ENCODE results near the gene PITPNM1.

PITPNM1 gene

DNA sequence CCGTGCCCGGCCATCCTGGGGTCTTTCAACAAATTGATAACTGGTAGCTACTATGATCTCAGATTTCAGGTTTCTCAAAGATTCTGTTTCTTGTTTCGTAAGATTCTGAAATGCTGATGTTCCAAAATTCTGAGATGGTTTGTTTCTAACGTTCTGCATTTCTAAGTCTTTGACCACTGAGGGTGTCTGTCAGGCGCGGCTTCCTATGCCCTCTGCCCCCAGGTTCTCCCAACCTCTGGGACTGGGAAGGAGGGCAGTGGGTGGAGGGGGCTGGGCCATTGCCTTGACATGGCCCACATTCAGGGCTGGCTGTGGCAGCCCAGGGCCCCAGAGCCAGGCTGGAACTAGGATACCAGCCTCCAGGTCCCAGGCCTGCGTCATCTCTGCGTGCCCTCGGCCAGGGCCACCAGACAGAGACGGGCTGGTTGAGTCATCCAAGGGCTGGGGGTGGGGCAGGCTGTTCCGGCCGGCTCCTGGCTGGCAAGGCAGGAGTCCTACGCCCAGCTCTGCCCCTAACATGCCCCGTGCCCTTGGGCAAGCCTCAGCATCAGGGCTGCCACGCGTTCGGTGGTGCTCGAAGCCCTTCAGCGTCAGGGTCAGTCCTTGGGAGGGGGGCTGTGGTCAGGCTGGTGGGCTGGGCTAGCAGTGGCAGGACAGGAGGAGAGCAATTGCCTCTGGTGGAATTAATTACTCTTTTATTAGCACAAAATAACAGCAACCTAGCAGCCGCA, 41.3 kb downstream of the PITPNM1 start:
- DNase-seq = no peak

DNA sequence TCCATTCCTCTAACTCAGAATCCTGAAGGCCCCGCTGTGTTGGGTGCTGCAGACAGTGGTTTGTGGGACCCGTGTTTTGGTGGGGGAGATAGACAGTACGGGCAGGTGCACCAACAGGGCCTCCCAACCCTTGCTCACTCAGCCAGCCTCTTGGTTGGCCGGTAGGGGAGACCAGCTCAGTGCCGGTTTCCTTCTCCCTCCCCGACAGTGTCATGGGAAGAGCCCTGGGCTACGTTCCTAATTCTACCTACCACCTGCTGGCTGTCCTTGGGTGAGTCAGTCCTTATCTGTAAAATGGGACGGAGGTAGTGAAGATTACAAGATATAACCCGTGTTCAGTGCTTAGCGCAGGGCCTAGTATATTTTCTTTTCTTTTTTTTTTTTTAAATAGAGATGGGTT, 42.0 kb downstream of the PITPNM1 start:
- no peak for DNase-seq

DNA sequence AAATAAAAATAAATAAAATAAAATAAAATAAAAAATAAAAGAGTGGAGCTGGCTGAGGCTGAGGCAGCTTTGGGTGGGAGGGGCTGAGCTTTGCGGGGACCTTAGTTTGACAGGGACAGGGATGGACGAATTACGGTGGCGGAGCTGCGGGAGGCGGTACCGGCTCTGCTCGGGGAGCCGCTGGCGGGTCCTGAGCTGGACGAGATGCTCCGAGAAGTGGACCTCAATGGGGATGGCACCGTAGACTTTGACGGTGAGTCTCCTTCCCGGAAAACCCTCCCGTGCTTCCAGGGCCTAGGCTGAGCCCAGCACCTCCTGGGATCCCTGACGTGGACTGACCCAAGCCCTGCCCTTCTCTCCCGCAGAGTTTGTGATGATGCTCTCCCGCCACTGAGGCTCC, 46.9 kb downstream of the PITPNM1 start:
- DNase-seq = no peak

DNA sequence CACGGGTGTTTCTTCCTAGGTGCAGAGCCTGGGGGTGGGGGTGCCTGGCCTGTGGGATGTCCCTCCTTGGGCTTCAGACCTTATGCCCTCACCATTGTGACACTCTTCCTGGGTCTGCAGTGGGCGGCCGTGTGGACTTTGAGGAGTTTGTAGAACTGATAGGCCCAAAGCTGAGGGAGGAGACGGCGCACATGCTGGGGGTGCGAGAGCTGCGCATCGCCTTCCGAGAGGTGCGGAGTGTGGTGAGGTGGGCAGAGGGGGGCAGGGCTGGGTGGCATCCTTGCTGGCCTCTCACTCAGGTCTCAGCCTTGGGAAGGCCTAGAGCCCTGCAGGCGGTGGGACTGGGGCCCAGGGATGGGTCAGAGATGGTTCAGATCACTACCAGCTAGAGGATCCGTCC, 47.7 kb downstream of the PITPNM1 start:
- no peak for DNase-seq

DNA sequence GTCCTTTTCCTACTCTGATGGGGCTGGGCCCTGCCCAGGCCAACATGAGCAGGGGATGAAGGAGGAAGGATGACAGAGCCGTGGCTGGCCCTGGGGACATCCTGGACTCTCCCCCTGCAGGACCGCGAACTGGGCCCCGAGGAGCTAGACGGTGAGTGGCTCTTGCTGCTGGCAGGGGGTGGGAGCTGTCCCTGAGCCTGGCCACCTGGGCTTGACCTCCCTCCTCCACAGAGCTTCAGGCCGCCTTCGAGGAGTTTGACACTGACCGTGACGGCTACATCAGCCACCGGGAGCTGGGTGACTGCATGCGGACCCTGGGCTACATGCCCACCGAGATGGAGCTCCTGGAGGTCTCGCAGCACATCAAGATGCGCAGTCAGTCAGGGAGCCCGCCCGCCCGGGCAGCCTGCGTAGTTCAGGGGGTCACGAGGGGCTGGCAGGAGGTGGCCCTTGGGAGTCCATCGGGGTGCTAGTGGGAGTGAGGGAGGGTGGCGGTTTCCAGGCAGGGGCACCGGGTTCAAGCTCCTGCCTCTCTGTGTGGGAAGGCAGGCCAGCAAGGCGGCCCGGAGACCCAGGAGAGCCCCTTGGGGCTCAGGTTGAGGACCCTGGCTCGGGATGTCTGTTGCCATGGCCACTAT, 49.0 kb downstream of the PITPNM1 start:
- DNase-seq = no peak

DNA sequence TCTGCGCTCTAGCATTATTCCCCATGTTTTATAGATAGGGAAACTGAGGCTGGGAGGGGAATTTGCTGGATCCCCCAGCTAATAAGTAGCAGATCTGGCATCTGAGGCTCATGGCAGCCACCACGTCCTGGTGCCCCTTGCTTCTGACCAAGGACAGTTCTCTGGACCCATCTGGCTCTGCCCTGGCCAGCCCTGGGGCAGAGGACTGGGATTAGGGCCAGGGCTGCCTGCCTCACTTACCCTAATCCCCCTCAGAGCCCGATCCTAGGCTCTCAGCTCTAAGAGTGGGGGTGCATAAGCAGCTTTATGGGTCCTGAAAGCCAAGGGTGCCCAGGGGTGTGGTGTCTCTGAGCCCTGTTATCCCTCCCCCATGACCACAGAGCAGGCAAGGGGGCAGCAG, 50.1 kb downstream of the PITPNM1 start, which contains the start of gene CABP4:
Gene CABP4, plus strand, starts transcription at position 301 of the 400 bp plus-strand sequence. Its CDS starts 70 bp downstream, at position 371.
- DNase-seq = no peak

DNA sequence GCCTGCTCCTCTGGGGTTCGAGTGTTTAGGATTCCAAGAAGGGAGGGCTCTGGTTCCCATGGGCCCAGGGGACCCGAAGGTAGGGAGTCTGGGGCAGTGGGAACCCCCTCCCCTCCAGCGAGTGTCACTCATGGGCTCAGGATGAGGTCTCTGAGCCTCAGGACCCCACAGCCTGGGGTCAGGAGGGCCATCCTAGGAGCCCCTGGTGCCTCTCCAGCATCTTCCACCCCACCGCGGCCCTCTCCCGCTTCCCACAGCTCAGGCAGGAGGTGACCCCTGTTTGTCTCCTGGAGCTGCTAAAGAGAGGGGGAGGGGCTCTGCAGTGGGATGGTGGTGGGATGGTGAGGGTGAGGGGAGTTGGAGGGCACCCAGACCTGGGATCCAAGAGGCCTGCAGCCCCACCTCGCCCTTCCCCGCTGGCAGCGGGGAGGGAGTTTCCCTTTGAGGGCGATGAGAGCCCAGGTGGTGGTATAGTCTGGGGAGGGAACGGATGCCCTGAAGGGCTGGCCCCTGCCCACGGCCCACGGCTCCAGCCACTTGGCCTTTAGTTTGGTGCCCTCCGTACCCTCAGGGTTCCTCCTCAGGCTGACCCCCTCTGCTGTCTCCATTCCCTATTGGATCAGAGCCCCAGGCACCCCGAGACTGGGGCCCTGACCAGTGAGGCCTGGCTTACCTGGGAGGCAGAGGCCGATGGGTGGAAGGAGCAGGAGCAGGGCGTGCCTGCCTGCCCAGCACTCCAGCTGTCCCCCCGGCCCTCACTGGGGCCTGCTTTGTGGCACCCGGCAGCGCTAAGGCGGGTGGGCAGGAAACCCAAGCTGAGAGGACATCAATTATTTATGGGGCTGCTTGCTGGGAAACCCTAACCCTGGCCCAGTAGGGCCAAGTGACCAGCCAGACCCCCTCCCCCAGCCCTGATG, 51.1 kb downstream of the PITPNM1 start:
- no peak for DNase-seq

DNA sequence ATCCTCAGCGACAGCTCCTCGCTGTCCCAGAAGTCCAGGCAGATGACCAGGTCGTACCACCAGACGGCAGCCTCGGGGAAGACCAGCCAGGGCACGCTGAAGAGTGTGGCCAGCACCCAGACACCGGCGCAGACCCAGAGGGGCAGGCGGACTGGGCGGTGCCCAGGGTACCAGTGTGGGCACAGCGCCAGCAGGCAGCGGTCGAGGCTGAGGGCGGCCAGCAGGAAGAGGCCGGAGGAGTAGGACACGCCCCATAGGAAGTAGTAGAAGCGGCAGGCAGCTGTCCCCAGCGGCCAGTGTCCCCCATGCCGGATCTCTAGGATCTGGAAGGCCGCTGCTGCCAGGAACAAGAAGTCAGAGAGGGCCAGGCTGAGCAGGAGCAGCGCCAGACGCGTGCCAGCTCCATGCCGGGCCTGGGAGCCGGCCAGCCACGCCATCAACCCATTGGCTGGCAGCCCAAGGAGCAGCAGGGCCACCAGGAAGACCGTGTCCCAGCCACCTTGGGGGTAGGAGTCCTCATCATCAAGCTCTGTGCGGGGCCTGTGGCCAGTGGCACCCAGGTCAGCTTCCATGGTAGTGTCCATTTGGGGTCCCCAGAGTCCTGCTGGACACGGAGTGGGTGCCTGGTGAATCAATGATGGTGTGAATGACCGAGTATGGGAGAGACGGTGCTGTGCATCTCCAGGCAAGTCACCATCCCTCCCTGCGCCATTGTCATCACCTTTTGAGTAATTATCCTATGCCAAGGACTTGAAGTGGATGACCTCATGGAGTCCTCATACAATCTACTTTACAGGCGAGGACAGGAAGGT, 52.8 kb downstream of the PITPNM1 start, which contains the start of gene GPR152:
Gene GPR152, minus strand, starts transcription at position 589 of the 812 bp plus-strand sequence. Its CDS starts 5 bp downstream, at position 584.
- no peak for DNase-seq

DNA sequence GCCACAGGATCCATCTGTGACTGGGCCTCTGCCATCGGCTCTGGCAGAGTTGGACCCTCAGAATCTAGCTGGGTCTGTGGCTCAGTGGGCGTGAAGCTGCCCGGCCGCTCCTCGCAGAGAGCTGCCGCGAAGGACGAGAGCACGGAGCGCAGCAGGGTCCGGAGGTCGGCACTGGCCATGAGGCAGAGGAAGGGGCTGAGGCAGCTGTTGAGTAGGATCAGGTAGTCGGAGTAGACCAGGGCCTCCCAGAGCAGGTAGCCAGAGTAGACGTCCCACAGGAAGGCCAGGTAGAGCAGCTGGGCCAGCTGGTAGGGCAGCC, 53.5 kb downstream of the PITPNM1 start:
- no peak for DNase-seq

DNA sequence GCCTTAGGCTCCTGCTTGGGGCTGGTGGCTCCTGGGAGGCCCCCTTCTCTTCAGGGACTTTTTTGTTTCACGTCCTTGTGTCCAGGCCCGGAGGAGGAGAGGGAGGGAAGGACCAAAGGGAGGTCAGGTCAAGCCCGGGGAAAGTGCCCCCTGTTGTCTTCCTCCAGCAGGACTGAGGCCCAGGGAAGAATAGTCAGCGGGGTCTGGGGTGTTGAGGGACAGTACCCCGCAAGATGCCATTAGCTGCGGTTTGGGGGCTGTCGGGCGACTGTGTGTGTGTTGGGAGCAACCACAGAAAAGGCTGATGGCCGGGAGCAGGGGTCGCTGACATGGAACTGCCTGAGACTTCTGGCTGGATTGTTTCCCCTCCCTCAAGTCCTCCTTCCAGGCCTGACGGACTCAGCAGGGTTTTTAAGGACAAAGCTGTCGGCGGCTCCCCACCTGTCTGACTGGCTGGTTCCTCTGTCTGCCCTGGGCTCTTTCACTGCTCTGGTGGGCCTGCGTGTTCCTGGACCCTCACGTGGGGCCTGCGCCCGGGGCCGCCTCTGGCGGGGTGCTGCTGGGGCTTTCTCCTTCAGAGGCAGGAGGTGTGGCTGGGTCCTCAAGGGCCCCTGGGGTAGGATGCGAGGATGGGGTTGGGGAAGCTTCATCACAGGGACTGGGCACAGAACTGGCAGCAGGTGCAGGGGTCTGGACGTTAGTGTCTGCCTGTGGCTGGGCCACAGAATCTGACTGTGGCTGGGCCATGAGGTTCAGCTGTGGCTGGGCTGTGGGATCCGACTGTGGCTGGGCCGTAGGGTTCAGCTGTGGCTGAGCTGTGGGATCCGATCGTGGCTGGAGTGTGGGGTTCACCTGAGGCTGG, 54.1 kb downstream of the PITPNM1 start:
- DNase-seq = no peak

DNA sequence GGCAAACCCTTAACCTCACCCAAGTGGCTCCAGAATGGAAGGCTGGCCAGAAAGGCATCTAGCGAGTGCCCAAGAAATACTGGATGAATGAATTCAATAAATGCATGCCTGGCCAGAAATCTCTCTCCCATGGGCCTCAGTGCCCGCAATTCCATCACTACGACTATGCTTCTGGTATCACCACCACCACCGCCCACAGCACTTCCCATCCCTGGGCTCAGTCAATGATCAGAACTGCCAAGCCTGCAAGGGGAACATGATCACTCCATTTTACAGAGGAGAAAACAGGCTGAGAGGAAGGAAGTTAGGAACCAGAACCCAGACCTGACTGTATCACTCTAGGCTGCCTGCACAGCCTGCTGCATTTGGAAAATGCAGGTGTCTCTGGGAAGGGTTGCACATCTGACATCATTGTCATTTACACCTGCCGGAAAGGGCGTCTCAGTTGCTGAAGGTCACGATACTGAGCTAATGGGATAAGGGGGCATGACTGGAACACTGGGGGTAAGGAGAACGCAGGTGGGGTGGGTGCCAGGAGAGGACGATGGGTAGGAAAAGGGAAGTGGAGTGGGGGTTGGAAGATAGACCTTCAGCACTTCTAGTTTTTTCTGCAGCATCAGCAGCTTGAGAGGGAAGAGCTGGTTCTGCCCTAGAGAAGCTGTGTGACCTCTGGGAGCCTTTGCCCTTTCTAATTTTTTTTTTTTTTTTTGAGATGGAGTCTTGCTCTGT, 55.9 kb downstream of the PITPNM1 start:
- DNase-seq = no peak

DNA sequence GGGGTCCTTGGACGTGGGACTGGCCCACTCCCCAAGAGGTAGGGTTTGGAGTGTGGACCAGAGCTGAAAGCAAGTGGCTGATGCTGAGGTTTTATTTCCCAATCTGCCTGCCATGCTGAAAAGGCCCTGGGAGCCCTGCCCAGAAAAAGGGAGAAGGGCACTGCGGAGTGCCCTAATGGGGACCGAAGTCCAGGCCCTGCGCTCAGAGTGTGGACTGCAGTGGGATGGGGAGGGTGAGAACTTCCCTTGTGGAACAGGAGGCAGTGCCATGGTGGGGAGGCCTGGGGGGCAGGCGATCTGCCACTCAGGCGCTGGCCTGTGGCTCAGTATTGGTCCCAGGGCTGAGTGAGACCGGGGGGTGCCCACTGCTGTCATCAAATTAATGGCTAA, 56.9 kb downstream of the PITPNM1 start:
- no peak for DNase-seq

DNA sequence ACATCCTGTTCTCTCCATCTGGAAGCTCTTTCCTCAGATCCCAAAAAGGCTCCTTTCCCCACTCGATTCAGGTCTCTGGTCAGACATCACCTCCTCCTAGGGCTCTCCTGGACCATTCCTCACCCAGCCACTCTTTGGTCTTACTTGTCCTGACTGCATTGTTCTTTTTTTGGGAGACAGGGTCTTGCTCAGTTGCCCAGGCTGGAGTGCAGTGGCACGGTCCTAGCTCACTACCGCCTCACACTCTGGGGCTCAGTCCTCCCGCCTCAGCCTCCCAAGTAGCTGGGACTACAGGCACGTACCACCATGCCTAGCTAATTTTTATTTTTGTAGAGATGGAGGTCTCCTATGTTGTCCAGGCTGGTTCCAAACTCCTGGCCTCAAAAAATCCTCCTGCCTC, 59.6 kb downstream of the PITPNM1 start:
- DNase-seq = no peak

DNA sequence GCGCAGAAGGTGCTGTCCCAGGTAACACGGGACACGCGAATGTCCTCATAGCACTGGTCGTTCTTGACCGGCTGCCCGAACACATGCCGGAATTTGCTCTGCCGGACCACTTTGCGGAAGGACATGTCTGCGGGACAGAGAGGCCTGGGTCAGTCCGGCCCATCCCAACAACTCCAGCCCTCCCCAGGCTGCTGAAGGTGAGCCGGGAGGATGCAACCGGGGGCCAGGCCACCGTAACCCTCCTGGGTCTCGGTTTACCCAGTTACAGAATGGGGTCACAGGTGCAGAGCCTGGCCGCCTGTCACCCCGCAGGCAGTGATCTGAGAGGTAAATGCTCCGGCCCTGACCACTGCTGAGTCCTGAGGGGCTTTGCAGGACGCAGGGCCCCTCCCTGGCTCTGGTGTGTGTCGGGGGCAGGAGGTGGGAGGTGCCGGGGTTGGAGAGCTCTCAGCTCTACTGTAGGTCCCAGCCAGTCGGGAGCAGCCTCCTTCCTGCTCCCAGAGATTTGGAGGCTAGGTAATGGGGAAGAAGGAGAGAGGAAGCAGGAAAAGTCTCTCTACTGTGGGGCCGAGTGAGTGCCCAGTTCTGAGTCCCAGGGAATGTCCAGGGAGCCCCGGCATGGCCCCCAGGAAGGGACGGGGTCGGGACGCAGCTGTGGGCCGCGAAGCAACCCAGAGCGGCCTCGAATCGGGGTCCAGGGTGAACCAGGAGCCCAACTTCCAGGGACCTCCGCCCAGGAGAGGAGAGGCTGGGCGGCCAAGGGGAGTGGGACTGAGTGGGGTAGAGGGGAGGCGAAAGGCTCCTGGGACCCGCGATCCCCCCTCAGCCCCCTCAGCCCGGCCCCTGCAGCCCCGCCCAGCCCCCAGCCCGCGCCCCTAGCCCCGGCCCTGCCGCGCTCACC, 62.4 kb downstream of the PITPNM1 start:
- no peak for DNase-seq
